NT2/D1 (cell line): ENCODE measurements around the gene BABAM2.

Experiments used
- DNase-seq: peaks from one replicate; pipeline ENCODE4 v3.0.0-alpha.2; 2011; ENCODE audit warnings: low read depth, low spot score
- H3K27me3 ChIP-seq: 2 replicates; pipeline ENCODE4 v1.6.0; 2011; ENCODE audit warnings: mild to moderate bottlenecking; ENCODE audit not compliant: insufficient read length, insufficient read depth
- H3K36me3 ChIP-seq: 2 replicates; pipeline ENCODE4 v1.6.1; 2011; ENCODE audit warnings: mild to moderate bottlenecking, low read length, mixed read lengths; ENCODE audit not compliant: insufficient read depth, insufficient read length
- H3K4me1 ChIP-seq: 2 replicates; pipeline ENCODE4 v1.5.1; 2011; ENCODE audit not compliant: insufficient read depth, insufficient read length
- H3K4me3 ChIP-seq: 2 replicates; pipeline ENCODE4 v1.5.1; 2011; ENCODE audit warnings: low read depth; ENCODE audit not compliant: insufficient read length
- H3K9ac ChIP-seq: 2 replicates; pipeline ENCODE4 v1.6.0; 2011; ENCODE audit warnings: low read depth; ENCODE audit not compliant: insufficient read length
- H3K9me3 ChIP-seq: 2 replicates; pipeline ENCODE4 v1.5.1; 2011; ENCODE audit warnings: mild to moderate bottlenecking, low read length; ENCODE audit not compliant: insufficient read depth
- SUZ12 ChIP-seq: IDR thresholded peaks from 2 replicates; pipeline ENCODE4 v1.6.1; 2011; ENCODE audit not compliant: insufficient read length, insufficient read depth; ENCODE audit errors: extremely low read depth
- YY1 ChIP-seq: IDR thresholded peaks from 2 replicates; pipeline ENCODE4 v1.6.1; 2011; ENCODE audit not compliant: insufficient read length, insufficient read depth
- ZNF274 ChIP-seq: IDR thresholded peaks from 2 replicates; pipeline ENCODE4 v1.6.1; 2011; ENCODE audit warnings: mild to moderate bottlenecking, low read depth, low read length

Gene BABAM2

GRCh38 chr2:28036307-28036706, 145.8 kb downstream of the BABAM2 start:
- Histone ChIP-seq H3K4me3 (no peak overlapping the region), H3K4me1 (no peaks in the 10 kb centered on the region), H3K9ac (no peak overlapping the region), H3K9me3 (no peaks in the 10 kb centered on the region), H3K36me3 (no peaks in the 10 kb centered on the region), H3K27me3 (no peaks in the 10 kb centered on the region)
- no peak for TF ChIP-seq SUZ12
- TF ChIP-seq YY1: no peak
- no peak for TF ChIP-seq ZNF274
- DNase-seq: no peak

GRCh38 chr2:28038722-28039121, 148.2 kb downstream of the BABAM2 start:
- Histone ChIP-seq H3K4me1 (no peaks in the 10 kb centered on the region), H3K9me3 (no peaks in the 10 kb centered on the region), H3K4me3 (no peak overlapping the region), H3K9ac (no peak overlapping the region), H3K36me3 (no peaks in the 10 kb centered on the region), H3K27me3 (no peaks in the 10 kb centered on the region)
- DNase-seq: no peak
- no peak for TF ChIP-seq SUZ12
- no peak for TF ChIP-seq YY1
- TF ChIP-seq ZNF274: no peak

- no peak for TF ChIP-seq YY1
- no peak for TF ChIP-seq ZNF274
- TF ChIP-seq SUZ12: no peak
- H3K9me3 ChIP-seq: no peaks in the 10 kb centered on the region
- H3K9ac ChIP-seq: no peak overlapping the region
- no peak overlapping the region for H3K4me3 ChIP-seq
- H3K4me1 ChIP-seq: no peaks in the 10 kb centered on the region
- DNase-seq: no peak
- H3K27me3 ChIP-seq: no peaks in the 10 kb centered on the region
- H3K36me3 ChIP-seq: no peaks in the 10 kb centered on the region
Measured at GRCh38 chr2:28045676-28046351, 155.3 kb downstream of the BABAM2 start.

- Histone ChIP-seq H3K36me3 (no peaks in the 10 kb centered on the region), H3K4me3 (no peak overlapping the region), H3K27me3 (no peaks in the 10 kb centered on the region), H3K4me1 (no peaks in the 10 kb centered on the region), H3K9me3 (no peaks in the 10 kb centered on the region), H3K9ac (no peak overlapping the region)
- DNase-seq: no peak
- TF ChIP-seq SUZ12 (no peak), YY1 (no peak), ZNF274 (no peak)
Measured at GRCh38 chr2:28046921-28047320, 156.4 kb downstream of the BABAM2 start.

GRCh38 chr2:28047681-28048080, 157.2 kb downstream of the BABAM2 start:
- Histone ChIP-seq H3K9ac (no peak overlapping the region), H3K36me3 (no peaks in the 10 kb centered on the region), H3K27me3 (no peaks in the 10 kb centered on the region), H3K4me3 (no peak overlapping the region), H3K4me1 (no peaks in the 10 kb centered on the region), H3K9me3 (no peaks in the 10 kb centered on the region)
- no peak for TF ChIP-seq YY1
- no peak for TF ChIP-seq ZNF274
- TF ChIP-seq SUZ12: no peak
- no peak for DNase-seq

GRCh38 chr2:28048341-28048740, 157.8 kb downstream of the BABAM2 start:
- Histone ChIP-seq H3K36me3 (no peaks in the 10 kb centered on the region), H3K4me1 (no peaks in the 10 kb centered on the region), H3K27me3 (no peaks in the 10 kb centered on the region), H3K9me3 (no peaks in the 10 kb centered on the region), H3K9ac (no peak overlapping the region), H3K4me3 (no peak overlapping the region)
- no peak for TF ChIP-seq ZNF274
- TF ChIP-seq YY1: no peak
- TF ChIP-seq SUZ12: no peak
- no peak for DNase-seq

- Histone ChIP-seq H3K36me3 (no peaks in the 10 kb centered on the region), H3K9ac (no peak overlapping the region), H3K4me3 (no peak overlapping the region), H3K9me3 (no peaks in the 10 kb centered on the region), H3K4me1 (no peaks in the 10 kb centered on the region), H3K27me3 (no peaks in the 10 kb centered on the region)
- DNase-seq: no peak
- TF ChIP-seq SUZ12 (no peak), ZNF274 (no peak), YY1 (no peak)
Measured at GRCh38 chr2:28049416-28049815, 158.9 kb downstream of the BABAM2 start.
